A549 (cell line): ENCODE measurements around the gene LHX2. TPM values are rescaled to one million over a fixed set of nuclear protein-coding genes. Genes with fewer than 3 reads are reported as not detected.

Source experiments
- ATAC-seq, 2 experiments: fragments of 200-7000 bp in 1 of 2; fragments of >200 bp in 1 of 2; cut with Nextera tagmentation in 1 of 2; cut with Tn5 transposase in 1 of 2; 3 replicates each; pipeline versions ENCODE4 v1.8.0 to v1.9.1; 2018 to 2020; ENCODE audit warnings: mild to moderate bottlenecking in 1 of 2, moderate library complexity in 1 of 2
- CTCF ChIA-PET: fragments of 300-600 bp; sonication (Branson Sonifier 250); formaldehyde crosslinking; extraction: SDS; loops from one replicate; lab custom pipeline; 2021; ENCODE audit warnings: antibody characterized with exemption, inconsistent platforms; lab: Yijun Ruan, JAX
- POLR2A ChIA-PET: fragments of 350-600 bp; formaldehyde crosslinking; extraction: SDS; loops from one replicate; lab custom pipeline; 2021; ENCODE audit warnings: antibody characterized with exemption, inconsistent platforms; lab: Yijun Ruan, JAX
- DNase-seq, 2 experiments: peaks; one replicate each; pipeline versions ENCODE4 v3.0.0 to v3.0.0-alpha.2; 2011 to 2016; ENCODE audit warnings: low read depth in 1 of 2, low spot score in 1 of 2
- FAIRE-seq: peaks from 2 replicates; lab custom pipeline; 2011; peaks lifted over from hg19 to GRCh38; lab: Jason Lieb, UNC
- H3K27ac ChIP-seq, 2 experiments: fragments of >200 bp; sonication (Bioruptor Twin); formaldehyde crosslinking; 3 replicates each; pipeline ENCODE4 v1.5.1; 2016 to 2017
- H3K4me1 ChIP-seq: fragments of >200 bp; sonication (Bioruptor Twin); formaldehyde crosslinking; 3 replicates; pipeline ENCODE4 v1.6.1; 2016
- H3K4me2 ChIP-seq: fragments of >200 bp; sonication (Bioruptor Twin); formaldehyde crosslinking; 3 replicates; pipeline ENCODE4 v1.6.1; 2016
- H3K4me3 ChIP-seq: fragments of >200 bp; sonication (Bioruptor Twin); formaldehyde crosslinking; 3 replicates; pipeline ENCODE4 v1.5.1; 2016
- H3K9me3 ChIP-seq: fragments of >200 bp; sonication (Bioruptor Twin); formaldehyde crosslinking; 3 replicates; pipeline ENCODE4 v1.6.1; 2016
- EHF ChIP-seq: fragments of 250-450 bp; sonication (Bioruptor Pico); IDR thresholded peaks from 2 replicates; pipeline ENCODE4 v1.5.0; 2020; ENCODE audit warnings: mild to moderate bottlenecking
- ELK1 ChIP-seq: fragments of 150-350 bp; IDR thresholded peaks from 2 replicates; pipeline ENCODE4 v1.6.1; 2014; ENCODE audit warnings: low read depth, mild to moderate bottlenecking, low read length
- EP300 ChIP-seq, 2 experiments: fragments of >200 bp; sonication (Bioruptor Twin); formaldehyde crosslinking; IDR thresholded peaks; 2 replicates in 1 of 2; 3 replicates in 1 of 2; pipeline ENCODE4 v1.6.1; 2016 to 2017
- ESRRA ChIP-seq: fragments of 150-350 bp; IDR thresholded peaks from 2 replicates; pipeline ENCODE4 v1.6.1; 2014; ENCODE audit warnings: mild to moderate bottlenecking, low read length, borderline replicate concordance
- FOSB ChIP-seq: fragments of 250-450 bp; sonication (Bioruptor Pico); IDR thresholded peaks from 2 replicates; pipeline ENCODE4 v1.5.0; 2020; ENCODE audit warnings: mild to moderate bottlenecking, moderate library complexity
- FOSL2 ChIP-seq, 2 experiments: fragments of 450-650 bp in 1 of 2; fragments of >200 bp in 1 of 2; sonication (Bioruptor Twin) in 1 of 2; formaldehyde crosslinking; IDR thresholded peaks; 2 replicates each; pipeline versions ENCODE4 v1.5.0 to v1.6.1; 2016 to 2020; ENCODE audit warnings: mild to moderate bottlenecking in 1 of 2, moderate library complexity in 1 of 2
- GATA3 ChIP-seq: IDR thresholded peaks from 2 replicates; pipeline ENCODE4 v1.6.1; 2012; ENCODE audit warnings: borderline replicate concordance
- HMGXB4 ChIP-seq: fragments of 250-450 bp; sonication (Bioruptor Pico); IDR thresholded peaks from 2 replicates; pipeline ENCODE4 v1.5.0; 2021; ENCODE audit warnings: mild to moderate bottlenecking, moderate library complexity, borderline replicate concordance
- HOXB13 ChIP-seq: fragments of 250-450 bp; sonication (Bioruptor Pico); IDR thresholded peaks from 2 replicates; pipeline ENCODE4 v1.5.0; 2020; ENCODE audit warnings: low read depth, mild to moderate bottlenecking, moderate library complexity
- HOXB5 ChIP-seq: fragments of 250-450 bp; sonication (Bioruptor Pico); IDR thresholded peaks from 2 replicates; pipeline ENCODE4 v1.5.0; 2020; ENCODE audit warnings: mild to moderate bottlenecking, moderate library complexity
- JUNB ChIP-seq: fragments of >200 bp; sonication (Bioruptor Twin); formaldehyde crosslinking; IDR thresholded peaks from 2 replicates; pipeline ENCODE4 v1.6.1; 2016
- NFE2L2 ChIP-seq: fragments of 150-350 bp; conservative IDR thresholded peaks from 2 replicates; pipeline ENCODE4 v1.6.1; 2014; ENCODE audit warnings: low read length
- NR3C1 ChIP-seq: fragments of >200 bp; sonication (Bioruptor Twin); formaldehyde crosslinking; IDR thresholded peaks from 3 replicates; pipeline ENCODE4 v1.6.1; 2017
- POLR2A ChIP-seq: IDR thresholded peaks from 2 replicates; pipeline ENCODE4 v1.6.1; 2012; ENCODE audit warnings: mild to moderate bottlenecking, low read length
- POLR2AphosphoS2 ChIP-seq: conservative IDR thresholded peaks from 2 replicates; pipeline ENCODE4 v1.6.1; 2012; ENCODE audit warnings: low read length, improper control_type of control experiment, inconsistent platforms
- RARB ChIP-seq: fragments of 250-450 bp; sonication (Bioruptor Pico); IDR thresholded peaks from 2 replicates; pipeline ENCODE4 v1.8.0; 2021; ENCODE audit warnings: mild to moderate bottlenecking, moderate library complexity
- REST ChIP-seq: fragments of 200-600 bp; sonication (generic); IDR thresholded peaks from 2 replicates; pipeline ENCODE4 v1.6.1; 2016; ENCODE audit warnings: antibody characterized with exemption, mild to moderate bottlenecking, moderate library complexity
- SREBF2 ChIP-seq: fragments of 450-650 bp; IDR thresholded peaks from 2 replicates; pipeline ENCODE4 v1.6.1; 2014; ENCODE audit warnings: mild to moderate bottlenecking, moderate library complexity
- TFCP2L1 ChIP-seq: fragments of 250-450 bp; sonication (Bioruptor Pico); IDR thresholded peaks from 2 replicates; pipeline ENCODE4 v1.5.0; 2021; ENCODE audit warnings: mild to moderate bottlenecking
- TP53 ChIP-seq: fragments of 250-450 bp; sonication (Bioruptor Pico); IDR thresholded peaks from 2 replicates; pipeline ENCODE4 v1.5.0; 2021; ENCODE audit warnings: mild to moderate bottlenecking, moderate library complexity
- WGBS: methylation state at CpG from one replicate; pipeline ENCODE4 v1.1.6; 2017; ENCODE audit errors: missing lambda C conversion rate; 5-methylcytosine and 5-hydroxymethylcytosine counted together
- polyA plus RNA-seq, 4 experiments: library from polyadenylated mRNA; depleted of rRNA in 3 of 4; stranded (reverse); fragments of >200 nt; fragmentation: RNase III in 1 of 4; extraction: RNeasy Plus Mini Kit Qiagen cat#74134 plus additional on column Dnase treatment in 1 of 4; gene quantifications; 2 replicates in 3 of 4; 3 replicates in 1 of 4; pipeline ENCODE4 v1.2.3, GENCODE V29; 2011 to 2017
- TF ChIP-seq, protein P1 (sequence below): IDR thresholded peaks from 2 replicates; pipeline ENCODE4 v1.6.1; 2012

Gene LHX2
- polyA plus RNA-seq, 2 of the 4 experiments (the other 2 are of a cell fraction) = 2.4 to 4.4 TPM

DNA sequence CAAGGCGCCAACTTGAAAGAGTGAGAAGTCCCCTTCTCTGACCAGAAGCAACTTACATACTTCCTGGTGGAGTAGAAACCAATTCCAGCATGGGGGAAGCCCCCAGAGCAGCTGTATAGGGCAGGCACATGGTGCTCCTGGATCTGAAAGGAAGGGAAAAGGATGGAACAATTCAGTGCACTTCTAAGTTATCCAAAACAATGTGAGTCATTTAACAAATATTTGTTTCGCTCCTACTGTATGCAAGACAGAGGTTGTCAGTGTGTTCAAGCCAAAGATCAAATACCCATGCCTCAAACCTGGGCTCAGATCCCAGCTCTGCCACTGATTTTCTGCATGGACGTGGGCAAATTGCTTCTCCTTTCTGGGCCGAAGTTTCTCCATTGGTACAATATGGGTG lies 67.1 kb downstream of the LHX2 start:
- ChIA-PET POLR2A (no interaction called here), CTCF (interaction anchor here (0.7 to 1.5 kb wide), 4 partner anchors 31 to 330 kb away, joined by 3 to 8 read pairs (median 4); no protein-coding TSS in a partner anchor)
- 37% methylated on average over 4 of the region's 4 CpGs for WGBS

GRCh38 chr9:124079176-124079925 lies 67.8 kb downstream of the LHX2 start:
- Histone ChIP-seq H3K4me2 (peak overlapping the region; percentile 59), H3K4me3 (no peak overlapping the region), H3K4me1 (peaks cover 31% of the 10 kb centered on the region), H3K27ac (peak overlapping the region in 1 of 2 experiments; percentile 62; a peak in 2 of 6 replicates), H3K9me3 (no peaks in the 10 kb centered on the region)
- ATAC-seq (peak; percentile 62 to 75), DNase-seq (peak in 1 of 2 experiments; percentile 39), FAIRE-seq (no peak)
- 61% methylated on average over 17 of the region's 17 CpGs for WGBS
- ChIA-PET CTCF (interaction anchor here (1.5 kb wide), 2 partner anchors 38 to 330 kb away, joined by 5 to 8 read pairs; no protein-coding TSS in a partner anchor), POLR2A (no interaction called here)
- TF ChIP-seq GATA3 (0 out of 2 replicates have a peak, but pooled peaks have one; percentile 22), TP53 (CRISPR knock-in tag) (no peak)
- TF ChIP-seq, protein P1, sequence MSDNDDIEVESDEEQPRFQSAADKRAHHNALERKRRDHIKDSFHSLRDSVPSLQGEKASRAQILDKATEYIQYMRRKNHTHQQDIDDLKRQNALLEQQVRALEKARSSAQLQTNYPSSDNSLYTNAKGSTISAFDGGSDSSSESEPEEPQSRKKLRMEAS = peak; percentile 11; the same call in 1 of the 2 replicates

More for the DNA sequence above, 67.1 kb downstream of the LHX2 start:
- Histone ChIP-seq H3K4me3 (no peak overlapping the region), H3K9me3 (no peaks in the 10 kb centered on the region), H3K27ac (peak overlapping the region in 1 of 2 experiments; percentile 62; a peak in 2 of 6 replicates), H3K4me1 (peaks cover 25% of the 10 kb centered on the region), H3K4me2 (peak overlapping the region; percentile 59)
- peak; percentile 35 to 44 for DNase-seq
- TF ChIP-seq FOSL2 (IDR thresholded peaks at IDR 0.05) = no peak
- TF ChIP-seq FOSL2 (CRISPR knock-in tag; IDR thresholded peaks at IDR 0.05) = peak; percentile 37; the same call in 1 of the 2 replicates
- TF ChIP-seq HOXB5 (CRISPR knock-in tag) = no peak
- FAIRE-seq = peak; percentile 46
- ATAC-seq = peak; percentile 70 to 85

DNA sequence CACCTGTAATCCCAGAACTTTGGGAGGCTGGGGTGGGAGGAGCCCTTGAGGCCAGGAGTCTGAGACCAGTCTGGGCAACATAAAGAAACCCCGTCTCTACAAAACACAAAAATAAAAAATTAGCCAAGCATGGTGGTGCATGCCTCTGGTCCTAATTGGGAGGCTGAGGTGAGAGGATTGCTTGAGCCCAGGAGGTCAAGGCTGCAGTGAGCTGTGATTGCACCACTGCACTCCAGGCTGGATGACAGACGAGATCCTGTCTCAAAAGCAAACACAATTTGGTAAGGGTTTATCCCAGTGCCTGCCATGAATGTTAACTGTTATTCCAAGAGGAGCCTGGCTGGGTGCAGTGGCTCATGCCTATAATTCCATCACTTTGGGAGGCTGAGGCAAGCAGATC lies 71.1 kb downstream of the LHX2 start:
- Histone ChIP-seq H3K4me3 (no peak overlapping the region), H3K9me3 (peaks cover 8% of the 10 kb centered on the region; the same call in 1 of the 3 replicates), H3K27ac (no peak overlapping the region), H3K4me2 (no peak overlapping the region), H3K4me1 (peaks cover 28% of the 10 kb centered on the region)
- CTCF ChIA-PET = interaction anchor here (0.6 to 0.8 kb wide), 2 partner anchors 493 to 709 kb away, joined by 3 read pairs; no protein-coding TSS in a partner anchor
- DNase-seq (no peak), FAIRE-seq (no peak), ATAC-seq (no peak)
- TF ChIP-seq FOSB (CRISPR knock-in tag) (no peak), FOSL2 (IDR thresholded peaks at IDR 0.05) (no peak), FOSL2 (CRISPR knock-in tag; IDR thresholded peaks at IDR 0.05) (no peak), POLR2A (no peak), EHF (CRISPR knock-in tag) (no peak), SREBF2 (no peak), NR3C1 (no peak), HMGXB4 (no peak), REST (no peak), EP300 (IDR thresholded peaks at IDR 0.05) (no peak), TFCP2L1 (CRISPR knock-in tag) (no peak), POLR2AphosphoS2 (no peak), HOXB5 (CRISPR knock-in tag) (no peak), RARB (CRISPR knock-in tag) (no peak), JUNB (no peak), HOXB13 (no peak), NFE2L2 (no peak), ELK1 (no peak), GATA3 (no peak), ESRRA (no peak)
- POLR2A ChIA-PET = no interaction called here
- WGBS = 74% methylated on average over 2 of the region's 2 CpGs
